GM12878 (cell line): Measurements from ENCODE around the gene TTC9B. TPM values are rescaled to one million over a fixed set of nuclear protein-coding genes. Genes with fewer than 3 reads are reported as not detected.

Experiments used
- ATAC-seq: fragments of 200-7000 bp; cut with Tn5 transposase; 3 replicates; pipeline ENCODE4 v1.9.1; 2020; ENCODE audit warnings: mild to moderate bottlenecking, moderate library complexity
- BruUV-seq: library from RNA; stranded (reverse); fragments of 400-500 nt; replicated peaks from 2 replicates; lab custom pipeline; 2021; lab: Mats Ljungman, UMichigan
- CTCF ChIA-PET: fragments of 300-600 bp; sonication (Branson Sonifier 250); formaldehyde crosslinking; extraction: SDS; loops from one replicate; lab custom pipeline; 2021; ENCODE audit warnings: inconsistent platforms; lab: Yijun Ruan, JAX
- POLR2A ChIA-PET: fragments of 350-600 bp; formaldehyde crosslinking; extraction: SDS; loops from one replicate; lab custom pipeline; 2021; ENCODE audit warnings: inconsistent platforms; lab: Charles Lee
- RAD21 ChIA-PET: fragments of 300-600 bp; sonication (Branson Sonifier 250); formaldehyde crosslinking; loops from one replicate; lab custom pipeline; 2023; ENCODE audit warnings: antibody characterized with exemption; ENCODE audit not compliant: unreplicated experiment; lab: Charles Lee
- SMC1A ChIA-PET: fragments of 300-600 bp; sonication (Branson Sonifier 250); formaldehyde crosslinking; loops from one replicate; lab custom pipeline; 2023; ENCODE audit not compliant: unreplicated experiment, uncharacterized antibody; lab: Charles Lee
- DNase-seq: peaks from one replicate; pipeline ENCODE4 v3.0.0-alpha.2; 2011; ENCODE audit warnings: low read depth, low spot score
- FAIRE-seq: peaks from 3 replicates; lab custom pipeline; 2011; peaks lifted over from hg19 to GRCh38; lab: Jason Lieb, UNC
- H2AFZ ChIP-seq: 2 replicates; pipeline ENCODE4 v1.6.0; 2011; ENCODE audit warnings: low read depth, low read length, control low read depth; ENCODE audit not compliant: control insufficient read depth
- H3K27ac ChIP-seq: 2 replicates; pipeline ENCODE4 v1.5.1; 2011; ENCODE audit warnings: control low read depth; ENCODE audit not compliant: control insufficient read depth, insufficient read depth
- H3K27me3 ChIP-seq, 2 experiments: replicated peaks in 1 of 2; 2 replicates each; pipeline versions ENCODE4 v1.6.0 to v1.6.1; 2011; ENCODE audit warnings: low read length in 1 of 2; ENCODE audit not compliant: control insufficient read depth in 2 of 2, insufficient read depth in 2 of 2
- H3K36me3 ChIP-seq, 2 experiments: 2 replicates each; pipeline ENCODE4 v1.5.1; 2011; ENCODE audit warnings: low read length in 1 of 2; ENCODE audit not compliant: control insufficient read depth in 2 of 2, insufficient read depth in 2 of 2
- H3K4me1 ChIP-seq: 2 replicates; pipeline ENCODE4 v1.6.1; 2011; ENCODE audit warnings: mild to moderate bottlenecking, low read length, moderate library complexity, mixed read lengths; ENCODE audit not compliant: control insufficient read depth, insufficient read depth
- H3K4me2 ChIP-seq: 2 replicates; pipeline ENCODE4 v1.6.0; 2011; ENCODE audit warnings: control low read depth; ENCODE audit not compliant: control insufficient read depth, insufficient read depth
- H3K4me3 ChIP-seq: fragments of 200-600 bp; sonication (generic); 2 replicates; pipeline ENCODE4 v1.5.1; 2016
- H3K79me2 ChIP-seq: 2 replicates; pipeline ENCODE4 v1.6.0; 2011; ENCODE audit warnings: low read length; ENCODE audit not compliant: control insufficient read depth, insufficient read depth
- H3K9ac ChIP-seq: 2 replicates; pipeline ENCODE4 v1.8.0; 2011; ENCODE audit warnings: low read length, control low read depth, mixed read lengths; ENCODE audit not compliant: control insufficient read depth, insufficient read depth
- H3K9me3 ChIP-seq: replicated peaks from 3 replicates; pipeline ENCODE4 v1.5.1; 2011; ENCODE audit warnings: mild to moderate bottlenecking, low read length; ENCODE audit not compliant: control insufficient read depth, insufficient read depth
- H4K20me1 ChIP-seq: 2 replicates; pipeline ENCODE4 v1.6.0; 2011; ENCODE audit not compliant: control insufficient read depth, insufficient read depth
- MTA3 ChIP-seq: IDR thresholded peaks from 2 replicates; pipeline ENCODE4 v1.6.1; 2012; ENCODE audit warnings: low read length, inconsistent platforms, borderline replicate concordance
- NR2C2 ChIP-seq: IDR thresholded peaks from 2 replicates; pipeline ENCODE4 v1.6.1; 2011; ENCODE audit warnings: borderline replicate concordance, low read depth; ENCODE audit not compliant: control insufficient read depth, insufficient read length
- POLR2AphosphoS5 ChIP-seq: IDR thresholded peaks from 2 replicates; pipeline ENCODE4 v1.6.1; 2011; ENCODE audit warnings: mild to moderate bottlenecking, low read length, inconsistent platforms
- SIX5 ChIP-seq: IDR thresholded peaks from 2 replicates; pipeline ENCODE4 v1.6.1; 2011; ENCODE audit warnings: mild to moderate bottlenecking, low read depth, low read length, moderate library complexity; ENCODE audit not compliant: severe bottlenecking
- STAT1 ChIP-seq: fragments of 450-650 bp; conservative IDR thresholded peaks from 2 replicates; pipeline ENCODE4 v1.6.1; 2014; ENCODE audit warnings: antibody characterized with exemption, mild to moderate bottlenecking
- STAT3 ChIP-seq: IDR thresholded peaks from 2 replicates; pipeline ENCODE4 v1.6.1; 2011; ENCODE audit warnings: low read depth, low read length, improper control_type of control experiment
- ZBTB4 ChIP-seq: fragments of 450-650 bp; formaldehyde crosslinking; IDR thresholded peaks from 2 replicates; pipeline ENCODE4 v1.4.0; 2022; ENCODE audit warnings: mild to moderate bottlenecking, moderate library complexity
- WGBS: methylation state at CpG from one replicate; pipeline ENCODE4 v1.1.6; 2016; ENCODE audit warnings: low lambda C conversion rate; ENCODE audit not compliant: insufficient replicate concordance, insufficient coverage; ENCODE audit errors: missing lambda C conversion rate; 5-methylcytosine and 5-hydroxymethylcytosine counted together
- in situ Hi-C: fragments of 300-500 bp; cut with MboI; formaldehyde crosslinking; loops from 9 replicates; pipeline ENCODE4 v1.14.3; 2018; ENCODE audit warnings: mixed read lengths
- intact Hi-C: fragments of 100-400 bp; cut with micrococcal nuclease; formaldehyde crosslinking; loops from one replicate; pipeline ENCODE4 v1.14.2; 2022; ENCODE audit not compliant: unreplicated experiment
- polyA plus RNA-seq, 11 experiments: library from polyadenylated mRNA; depleted of rRNA in 4 of 11; unstranded in 6 of 11; stranded (reverse) in 5 of 11; fragments of >200 nt; fragmentation: Nextera tagmentation in 4 of 11; fragmentation: Illumina TruSeq in 1 of 11; extraction: Ambion mirVana in 4 of 11; extraction: Trizol in 1 of 11; gene quantifications; 1 replicate in 1 of 11; 2 replicates in 10 of 11; pipeline versions ENCODE4 v1.2.1 to v1.2.3, GENCODE V29; 2011 to 2016; ENCODE audit warnings: inconsistent platforms in 2 of 11, missing spikeins in 2 of 11, low read depth in 1 of 11
- total RNA-seq, 4 experiments: library from RNA; depleted of rRNA in 3 of 4; stranded (reverse); fragments of >200 nt in 3 of 4; fragmentation: Illumina TruSeq in 1 of 4; extraction: Trizol in 1 of 4; gene quantifications; 2 replicates each; pipeline versions ENCODE4 v1.2.1 to v1.2.3, GENCODE V29; 2013 to 2021

TTC9B gene
- total and polyA plus RNA-seq, 10 of the 15 experiments (the other 5 are each of a cell fraction or from before 2014, with no cell fraction given): 0.04 to 0.14 (median 0.10) TPM; not detected in 7

- ChIA-PET SMC1A (no interaction called here), POLR2A (no interaction called here), CTCF (interaction anchor here (1.0 kb wide), 1 partner anchor 38 kb away, joined by 5 read pairs; no protein-coding TSS in a partner anchor), RAD21 (no interaction called here)
- 94% methylated on average over 15 of the region's 15 CpGs for WGBS
- no peak for ATAC-seq
- Histone ChIP-seq H3K27ac (no peak overlapping the region), H3K9me3 (no peaks in the 10 kb centered on the region; the same call in 2 of the 3 replicates), H3K4me1 (peaks cover 6% of the 10 kb centered on the region; the same call in 1 of the 2 replicates), H3K27me3 (no peaks in the 10 kb centered on the region), H3K36me3 (peaks cover 25 to 29% of the 10 kb centered on the region in 2 experiments), H3K9ac (no peak overlapping the region), H2AFZ (no peak overlapping the region), H3K79me2 (peaks cover 34% of the 10 kb centered on the region), H3K4me3 (no peak overlapping the region), H3K4me2 (no peak overlapping the region), H4K20me1 (no peaks in the 10 kb centered on the region; the same call in 1 of the 2 replicates)
- TF ChIP-seq NR2C2: no peak
- TF ChIP-seq POLR2AphosphoS5: peak; percentile 11; the same call in 1 of the 2 replicates
- in situ Hi-C loops: no loop called here
- no peak for FAIRE-seq
- intact Hi-C loops: no loop called here
- BruUV-seq: no TSS peak
- DNase-seq: no peak
Measured at GRCh38 chr19:40266912-40267600, 48.9 kb upstream of the TTC9B start.

- ChIA-PET CTCF (no interaction called here), RAD21 (no interaction called here), POLR2A (interaction anchor here (0.5 kb wide), 1 partner anchor 20 kb away, joined by 3 read pairs; no protein-coding TSS in a partner anchor), SMC1A (no interaction called here)
- H3K36me3 ChIP-seq: peaks cover 25 to 29% of the 10 kb centered on the region in 2 experiments
- TF ChIP-seq MTA3: no peak
- no peak for TF ChIP-seq STAT3
- TF ChIP-seq STAT1: no peak
- TF ChIP-seq ZBTB4 (CRISPR knock-in tag): no peak
- TF ChIP-seq SIX5: no peak
- H3K27me3 ChIP-seq: no peaks in the 10 kb centered on the region
- peaks cover 29% of the 10 kb centered on the region for H3K79me2 ChIP-seq
- no peaks in the 10 kb centered on the region; the same call in 2 of the 3 replicates for H3K9me3 ChIP-seq
- in situ Hi-C loops: no loop called here
- no peak overlapping the region for H3K4me2 ChIP-seq
- no peak for FAIRE-seq
- no peaks in the 10 kb centered on the region; the same call in 1 of the 2 replicates for H4K20me1 ChIP-seq
- H2AFZ ChIP-seq: no peak overlapping the region
- 98% methylated on average over 17 of the region's 17 CpGs for WGBS
- H3K9ac ChIP-seq: no peak overlapping the region
- intact Hi-C loops: no loop called here
- no TSS peak for BruUV-seq
- no peak for ATAC-seq
- no peak for DNase-seq
- H3K4me1 ChIP-seq: peaks cover 6% of the 10 kb centered on the region; the same call in 1 of the 2 replicates
- no peak overlapping the region for H3K4me3 ChIP-seq
- H3K27ac ChIP-seq: no peak overlapping the region
Measured at GRCh38 chr19:40266119-40266518, 47.9 kb upstream of the TTC9B start.
